Renal cortical epithelial cell (primary cell): ENCODE measurements around the gene PSMC3IP. TPM values are rescaled to one million over a fixed set of nuclear protein-coding genes. Genes with fewer than 3 reads are reported as not detected.
"Not testable (repeated sequence)": the region's sequence is repeated elsewhere in the genome, so short reads cannot be mapped to it uniquely, and the experiment has no call there.

Source experiments
- DNase-seq: peaks from one replicate; pipeline ENCODE4 v3.0.0-alpha.2; 2011; ENCODE audit warnings: low read depth
- total RNA-seq: library from RNA; depleted of rRNA; stranded (reverse); fragments of >200 nt; gene quantifications from 2 replicates; pipeline ENCODE4 v1.2.3, GENCODE V29; 2014

PSMC3IP gene
- total RNA-seq, 1 donor from 2014 or later: 2.9 TPM

DNA sequence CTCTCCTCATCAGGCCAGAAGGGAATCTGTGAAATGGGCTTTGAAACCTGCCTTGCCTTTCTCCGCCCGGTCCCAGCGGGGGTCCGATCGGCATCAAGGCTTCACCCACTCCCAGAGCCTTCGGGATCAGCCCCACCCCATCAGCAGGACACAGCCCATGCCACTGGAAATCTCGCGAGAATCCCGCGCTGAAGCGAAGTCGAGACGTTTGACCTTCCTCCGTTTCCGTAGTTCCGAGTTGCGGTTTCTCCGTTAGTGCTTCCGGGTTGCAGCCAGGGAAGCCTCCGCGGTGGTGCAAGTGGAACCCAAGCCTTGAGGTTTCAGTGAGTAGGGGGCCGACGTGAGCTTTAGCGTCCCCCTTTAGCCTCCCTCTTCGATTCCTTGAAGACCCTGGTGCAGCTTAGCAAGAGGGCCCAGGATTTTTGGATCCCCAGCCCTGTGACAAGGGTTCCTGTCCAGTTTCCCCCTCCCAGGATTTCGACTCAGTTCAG, 15.6 kb downstream of the PSMC3IP start, which contains the start of gene COASY:
Gene COASY (plus strand): TSS at position 252 of the 491 bp plus-strand sequence. CDS start 475 bp downstream, outside the sequence.
- peak; percentile 95 for DNase-seq

DNA sequence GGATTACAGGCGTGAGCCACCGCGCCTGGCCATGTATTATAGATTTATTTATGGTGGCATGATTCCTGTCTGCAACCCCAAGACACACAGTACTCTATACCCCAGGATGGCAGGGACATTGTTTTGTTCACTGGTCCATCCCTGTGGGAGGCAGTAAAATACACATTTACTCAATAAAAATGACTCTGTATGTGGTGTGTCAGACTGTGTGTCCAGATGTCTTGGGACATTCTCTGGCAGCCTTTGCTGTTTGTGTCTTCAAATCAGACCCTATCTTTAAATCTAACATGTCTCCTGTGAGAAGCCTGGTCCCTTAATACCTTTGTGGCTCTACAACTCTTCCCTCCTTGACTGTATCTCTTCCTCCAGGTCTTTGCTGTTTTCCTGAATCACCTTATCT, 17.3 kb downstream of the PSMC3IP start:
- DNase-seq: no peak

DNA sequence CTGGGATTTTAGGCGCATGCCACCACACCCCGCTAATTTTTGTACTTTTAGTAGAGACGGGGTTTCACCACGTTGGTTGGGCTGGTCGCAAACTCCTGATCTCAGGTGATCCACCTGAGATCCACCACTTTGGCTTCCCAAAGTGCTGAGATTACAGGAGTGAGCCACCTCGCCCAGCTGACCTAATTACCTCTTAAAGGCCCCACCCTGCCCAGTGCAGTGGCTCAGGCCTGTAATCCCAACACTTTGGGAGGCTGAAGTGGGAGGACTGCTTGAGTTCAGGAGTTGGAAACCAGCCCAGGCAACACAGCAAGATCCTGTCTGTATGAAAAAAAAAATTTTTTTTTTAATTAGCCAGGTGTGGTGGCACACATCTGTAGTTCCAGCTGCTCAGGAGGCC, 18.5 kb downstream of the PSMC3IP start:
- DNase-seq: no peak

DNA sequence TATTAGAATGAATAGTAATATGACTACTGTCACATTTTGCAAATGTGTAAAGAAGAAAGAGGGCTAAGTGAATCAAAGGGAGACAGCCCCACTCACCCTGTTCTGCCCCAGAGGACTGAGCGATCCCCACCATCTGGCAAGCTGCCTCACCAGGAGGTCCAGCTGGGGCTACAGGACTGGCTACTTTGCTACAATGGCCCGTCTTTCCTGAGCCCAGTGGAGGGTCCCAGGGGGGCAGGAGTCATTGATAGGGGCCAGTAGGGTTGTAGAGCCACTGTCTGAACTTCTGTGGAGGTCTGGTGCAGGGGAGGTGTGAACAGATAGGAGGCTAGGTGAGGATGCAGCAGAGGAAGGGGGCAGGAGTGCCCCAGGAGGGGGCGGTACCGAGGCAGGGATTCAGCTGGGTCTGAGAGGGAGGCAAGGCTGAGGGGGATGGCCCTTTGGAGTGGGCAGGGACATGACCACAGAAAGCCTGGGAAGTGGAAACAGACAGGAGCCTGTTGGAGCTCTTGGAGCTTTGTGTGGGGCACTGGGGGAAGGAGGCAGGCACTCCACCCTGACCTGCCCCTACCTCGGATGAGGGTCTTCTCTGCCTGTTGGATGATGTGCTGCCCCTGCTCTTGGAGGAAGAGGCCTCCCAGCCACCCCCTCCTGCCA, 21.4 kb downstream of the PSMC3IP start:
- DNase-seq: not testable (repeated sequence)

DNA sequence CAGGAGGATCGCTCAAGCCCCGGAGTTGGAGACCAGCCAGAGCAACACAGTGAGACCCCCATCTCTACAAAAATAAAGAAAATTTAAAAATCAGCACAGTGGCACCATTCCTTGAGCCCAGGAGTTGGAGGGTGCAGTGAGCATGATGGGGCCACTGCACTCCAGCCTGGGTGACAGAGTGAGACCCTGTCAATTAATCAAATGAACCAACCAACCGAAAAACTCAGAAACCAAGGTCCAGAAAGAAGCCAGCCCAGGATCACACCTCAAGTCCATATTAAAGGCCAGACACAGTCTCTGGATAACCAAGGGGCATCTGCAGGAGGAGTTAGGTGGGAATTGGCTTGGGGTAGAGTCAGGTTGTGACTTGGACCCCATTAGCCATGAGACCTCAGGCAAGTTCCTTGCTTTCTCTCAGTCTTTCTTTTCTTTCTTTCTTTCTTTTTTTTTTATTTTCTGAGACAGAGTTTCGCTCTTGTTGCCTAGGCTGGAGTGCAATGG, 22.4 kb downstream of the PSMC3IP start:
- DNase-seq: no peak

DNA sequence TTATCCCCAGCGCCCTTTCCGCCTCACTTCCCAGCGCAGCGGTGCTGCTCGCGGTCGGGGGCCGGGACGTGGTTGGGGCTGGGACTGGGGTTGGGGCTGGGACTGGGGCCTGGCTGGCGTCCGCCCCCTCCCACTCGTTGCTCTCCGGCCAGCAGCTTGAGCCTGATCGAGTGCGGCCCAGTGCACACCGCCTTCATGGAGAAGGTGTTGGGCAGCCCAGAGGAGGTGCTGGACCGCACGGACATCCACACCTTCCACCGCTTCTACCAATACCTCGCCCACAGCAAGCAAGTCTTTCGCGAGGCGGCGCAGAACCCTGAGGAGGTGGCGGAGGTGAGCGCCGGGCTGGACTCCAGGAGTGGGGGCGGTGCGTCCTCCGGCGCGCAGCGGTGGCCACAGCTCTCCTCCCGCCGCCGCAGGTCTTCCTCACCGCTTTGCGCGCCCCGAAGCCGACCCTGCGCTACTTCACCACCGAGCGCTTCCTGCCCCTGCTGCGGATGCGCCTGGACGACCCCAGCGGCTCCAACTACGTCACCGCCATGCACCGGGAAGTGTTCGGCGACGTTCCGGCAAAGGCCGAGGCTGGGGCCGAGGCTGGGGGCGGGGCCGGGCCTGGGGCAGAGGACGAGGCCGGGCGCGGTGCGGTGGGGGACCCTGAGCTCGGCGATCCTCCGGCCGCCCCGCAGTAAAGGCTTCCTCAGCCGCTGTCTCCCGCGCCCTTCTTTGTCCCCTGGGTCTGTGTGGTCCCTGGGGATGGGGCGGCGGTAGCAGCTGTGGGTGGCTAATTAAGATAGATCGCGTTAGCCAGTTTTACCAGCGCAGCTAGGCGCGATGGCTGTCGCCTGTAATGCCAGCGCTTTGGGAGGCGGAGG, 23.0 kb downstream of the PSMC3IP start:
- peak; percentile 49 for DNase-seq

DNA sequence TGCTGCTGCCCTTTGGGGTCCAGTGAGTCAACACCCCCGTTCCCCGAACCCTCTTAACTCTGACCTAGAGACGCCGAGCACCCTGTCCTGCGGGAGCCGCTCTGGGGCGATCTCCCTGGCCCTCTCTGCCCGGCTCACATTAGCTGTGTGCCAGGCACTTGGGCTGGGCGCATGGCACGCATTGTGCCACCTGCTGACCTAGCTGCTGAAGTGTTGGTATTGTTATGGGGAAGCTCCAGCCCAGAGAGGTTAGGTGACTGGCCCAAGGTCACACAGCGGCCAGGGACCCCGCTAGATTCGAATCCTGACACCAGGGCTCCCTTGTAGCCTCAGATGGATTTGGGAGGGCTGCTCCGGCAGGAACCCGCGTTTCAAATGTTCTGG, 23.7 kb downstream of the PSMC3IP start:
- no peak for DNase-seq

DNA sequence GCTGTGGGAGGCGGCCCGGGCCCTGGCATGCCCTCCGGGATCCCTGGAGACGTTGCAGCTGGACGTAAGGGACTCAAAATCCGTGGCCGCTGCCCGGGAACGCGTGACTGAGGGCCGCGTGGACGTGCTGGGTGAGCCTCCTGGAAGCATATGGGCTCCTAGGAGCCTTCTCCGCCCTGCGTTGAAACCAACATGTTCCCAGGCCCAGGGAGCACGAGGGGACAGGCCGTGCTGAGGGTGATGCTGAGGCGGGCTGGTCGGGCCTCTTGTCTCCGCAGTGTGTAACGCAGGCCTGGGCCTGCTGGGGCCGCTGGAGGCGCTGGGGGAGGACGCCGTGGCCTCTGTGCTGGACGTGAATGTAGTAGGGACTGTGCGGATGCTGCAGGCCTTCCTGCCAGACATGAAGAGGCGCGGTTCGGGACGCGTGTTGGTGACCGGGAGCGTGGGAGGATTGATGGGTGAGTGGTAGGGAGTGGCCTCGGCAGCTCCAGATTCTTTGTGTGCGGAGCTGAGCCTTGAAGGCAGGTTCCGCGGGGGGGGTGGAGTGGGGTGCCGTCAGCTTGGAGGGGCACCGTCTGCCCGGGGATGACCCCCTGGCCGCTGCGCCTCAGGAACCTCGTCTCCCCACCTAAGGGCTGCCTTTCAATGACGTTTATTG, 24.2 kb downstream of the PSMC3IP start:
- DNase-seq: no peak

DNA sequence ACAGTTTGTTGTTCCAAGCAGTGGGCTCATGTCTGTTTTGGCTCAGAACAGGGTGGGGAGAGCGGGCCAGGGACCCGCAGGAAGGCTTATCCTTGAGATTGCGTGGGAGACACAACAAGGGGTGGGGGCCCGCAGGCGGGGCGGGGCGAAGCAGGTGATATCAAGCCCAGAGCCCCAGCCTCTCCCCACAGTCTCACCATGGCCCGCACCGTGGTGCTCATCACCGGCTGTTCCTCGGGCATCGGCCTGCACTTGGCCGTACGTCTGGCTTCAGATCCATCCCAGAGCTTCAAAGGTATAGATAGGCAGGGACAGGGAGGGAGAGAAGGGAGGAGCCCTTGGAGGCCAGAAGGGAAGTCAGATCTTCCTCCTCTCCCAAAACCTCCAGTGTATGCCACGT, 24.8 kb downstream of the PSMC3IP start, which contains the start of gene HSD17B1:
Gene HSD17B1 (plus strand): TSS at position 188 of the 400 bp plus-strand sequence. CDS start 11 bp downstream, at position 199.
- DNase-seq: not testable (repeated sequence)

DNA sequence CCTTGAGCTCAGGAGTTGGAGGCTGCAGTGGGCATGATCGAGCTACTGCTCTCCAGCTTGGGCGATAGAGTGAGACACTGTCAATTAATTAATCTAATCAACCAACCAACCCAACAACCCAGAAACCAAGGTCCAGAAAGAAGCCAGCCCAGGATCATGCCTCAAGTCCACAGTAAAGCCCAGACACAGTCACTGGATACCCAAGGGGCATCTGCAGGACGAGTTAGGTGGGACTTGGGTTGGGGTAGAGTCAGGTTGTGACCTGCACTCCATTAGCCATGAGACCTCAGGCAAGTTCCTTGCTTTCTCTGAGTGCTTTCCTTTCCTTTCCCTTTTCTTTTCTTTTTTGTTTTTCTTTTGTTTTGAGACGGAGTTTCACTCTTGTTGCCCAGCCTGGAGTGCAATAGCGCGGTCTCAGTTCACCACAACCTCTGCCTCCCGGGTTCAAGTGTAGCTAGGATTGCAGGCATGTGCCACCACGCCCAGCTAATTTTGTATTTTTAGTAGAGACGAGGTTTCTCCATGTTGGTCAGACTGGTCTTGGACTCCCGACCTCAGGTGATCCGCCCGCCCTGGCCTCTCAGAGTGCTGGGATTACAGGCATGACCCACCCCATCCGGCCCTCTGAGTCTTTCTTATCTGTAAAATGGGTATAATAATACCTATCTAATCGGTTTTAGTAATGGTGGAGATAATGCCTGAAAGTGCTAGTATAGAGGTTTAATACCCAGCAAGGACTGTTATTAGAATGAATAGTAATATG, 28.4 kb downstream of the PSMC3IP start:
- DNase-seq: no peak

DNA sequence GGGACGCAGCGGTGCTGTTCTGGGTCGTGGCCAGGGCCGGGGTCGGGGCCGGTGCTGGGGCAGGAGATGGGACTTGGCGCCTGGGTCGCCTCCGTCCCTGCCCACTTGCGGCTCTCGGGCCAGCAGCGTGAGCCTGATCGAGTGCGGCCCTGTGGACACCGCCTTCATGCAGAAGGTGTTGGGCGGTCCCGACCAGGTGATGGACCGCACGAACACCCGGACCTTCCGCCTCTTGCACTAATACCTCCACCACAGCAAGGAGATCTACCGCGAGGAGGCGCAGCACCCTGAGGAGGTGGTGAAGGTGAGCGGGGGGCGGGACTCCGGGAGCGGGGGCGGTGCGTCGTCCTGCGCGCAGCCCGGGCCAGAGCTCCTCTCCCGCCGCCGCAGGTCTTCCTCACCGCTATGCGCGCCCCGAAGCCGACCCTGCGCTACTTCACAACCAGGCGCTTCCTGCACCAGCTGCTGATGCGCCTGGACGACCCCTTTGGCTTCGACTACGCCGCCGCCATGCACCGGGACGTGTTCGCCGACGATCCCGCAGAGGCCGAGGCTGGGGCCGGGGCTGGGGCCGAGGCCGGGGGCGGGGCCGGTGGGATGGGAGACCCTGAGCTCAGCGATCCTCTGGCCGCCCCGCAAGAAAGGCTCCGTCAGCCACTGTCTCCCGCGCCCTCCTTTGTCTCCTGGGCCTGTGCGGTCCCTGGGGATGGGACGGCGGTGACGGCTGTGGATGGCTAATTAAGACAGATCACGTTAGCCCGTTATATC, 29.3 kb downstream of the PSMC3IP start:
- peak; percentile 56 for DNase-seq

DNA sequence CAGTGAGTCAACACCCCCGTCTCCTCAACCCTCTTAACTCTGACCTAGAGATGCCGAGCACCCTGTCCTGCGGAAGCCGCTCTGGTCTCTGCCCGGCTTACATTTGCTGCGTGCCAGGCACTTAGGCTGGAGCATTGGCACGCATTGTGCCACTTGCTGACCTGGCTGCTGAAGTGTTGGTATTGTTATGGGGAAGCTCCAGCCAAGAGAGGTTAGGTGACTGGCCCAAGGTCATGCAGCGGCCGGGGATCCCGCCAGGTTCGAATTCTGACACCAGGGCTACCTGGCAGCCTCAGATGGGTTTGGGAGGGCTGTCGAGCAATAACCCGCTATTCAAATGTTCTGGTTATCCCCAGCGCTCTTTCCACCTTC, 29.8 kb downstream of the PSMC3IP start:
- DNase-seq: no peak

DNA sequence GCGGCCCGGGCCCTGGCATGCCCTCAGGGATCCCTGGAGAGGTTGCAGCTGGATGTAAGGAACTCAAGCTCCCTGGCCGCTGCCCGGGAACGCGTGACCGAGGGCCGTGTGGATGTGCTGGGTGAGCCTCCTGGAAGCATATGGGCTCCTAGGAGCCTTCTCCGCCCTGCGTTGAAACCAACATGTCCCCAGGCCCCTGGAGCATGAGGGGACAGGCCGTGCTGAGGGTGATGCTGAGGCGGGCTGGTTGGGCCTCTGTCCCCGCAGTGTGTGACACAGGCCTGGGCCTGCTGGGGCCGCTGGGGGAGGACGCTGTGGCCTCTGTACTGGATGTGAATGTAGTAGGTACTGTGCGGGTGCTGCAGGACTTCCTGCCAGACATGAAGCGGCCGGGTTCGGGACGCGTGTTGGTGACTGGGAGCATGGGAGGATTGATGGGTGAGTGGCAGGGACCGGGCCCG, 30.5 kb downstream of the PSMC3IP start:
- DNase-seq: no peak

DNA sequence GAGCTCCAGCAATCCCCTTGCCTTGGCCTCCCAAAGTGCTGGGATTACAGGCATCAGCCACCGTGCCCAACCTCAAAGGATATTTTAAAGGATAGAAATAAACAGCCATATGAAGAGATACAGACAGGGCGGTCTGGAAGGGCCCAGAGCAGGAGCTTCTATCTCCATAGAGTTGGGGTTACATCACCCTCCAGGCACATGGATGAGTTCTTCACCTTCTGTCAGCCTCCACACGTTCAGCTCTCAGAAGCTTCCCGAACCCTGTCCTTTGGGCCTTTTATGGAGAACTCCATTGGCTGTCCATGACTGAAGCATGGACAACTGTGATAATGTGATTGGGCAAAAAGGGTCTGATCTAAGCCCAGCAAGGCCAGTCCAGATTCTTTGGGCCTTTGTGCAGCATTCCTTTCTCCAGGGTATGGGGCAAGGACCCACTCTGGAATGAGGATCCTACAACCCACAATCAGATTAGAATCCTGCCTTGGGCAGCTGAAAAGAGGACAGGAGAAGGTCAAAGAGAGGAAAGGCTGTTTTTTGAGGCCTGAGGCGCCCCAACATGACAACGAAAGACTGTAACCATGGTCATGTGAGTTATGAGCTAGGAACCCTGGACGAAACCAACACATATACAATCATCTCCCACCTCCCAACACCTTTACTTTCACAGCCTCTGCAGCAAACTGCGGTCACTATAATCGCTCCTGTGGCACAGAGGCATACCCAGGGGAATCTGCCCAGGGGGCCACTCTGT, 31.6 kb downstream of the PSMC3IP start:
- not testable (repeated sequence) for DNase-seq

DNA sequence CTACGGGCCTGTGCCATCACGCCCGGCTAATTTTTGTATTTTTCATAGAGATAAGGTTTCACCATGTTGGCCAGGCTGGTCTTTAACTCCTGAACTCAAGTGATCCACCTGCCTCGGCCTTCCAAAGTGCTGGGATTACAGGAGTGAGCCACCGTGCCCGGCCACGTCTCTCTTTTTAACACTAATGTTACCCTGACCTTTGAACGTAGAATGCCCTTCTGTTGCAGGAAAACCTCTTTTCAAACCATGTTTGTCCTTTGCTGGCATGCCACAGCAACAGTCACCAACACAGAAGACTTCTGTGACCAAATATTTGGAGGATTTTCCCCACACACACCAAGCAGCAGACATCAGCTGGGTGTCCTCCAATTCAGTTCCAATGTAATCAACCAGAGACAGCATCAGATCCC, 32.6 kb downstream of the PSMC3IP start:
- no peak for DNase-seq

DNA sequence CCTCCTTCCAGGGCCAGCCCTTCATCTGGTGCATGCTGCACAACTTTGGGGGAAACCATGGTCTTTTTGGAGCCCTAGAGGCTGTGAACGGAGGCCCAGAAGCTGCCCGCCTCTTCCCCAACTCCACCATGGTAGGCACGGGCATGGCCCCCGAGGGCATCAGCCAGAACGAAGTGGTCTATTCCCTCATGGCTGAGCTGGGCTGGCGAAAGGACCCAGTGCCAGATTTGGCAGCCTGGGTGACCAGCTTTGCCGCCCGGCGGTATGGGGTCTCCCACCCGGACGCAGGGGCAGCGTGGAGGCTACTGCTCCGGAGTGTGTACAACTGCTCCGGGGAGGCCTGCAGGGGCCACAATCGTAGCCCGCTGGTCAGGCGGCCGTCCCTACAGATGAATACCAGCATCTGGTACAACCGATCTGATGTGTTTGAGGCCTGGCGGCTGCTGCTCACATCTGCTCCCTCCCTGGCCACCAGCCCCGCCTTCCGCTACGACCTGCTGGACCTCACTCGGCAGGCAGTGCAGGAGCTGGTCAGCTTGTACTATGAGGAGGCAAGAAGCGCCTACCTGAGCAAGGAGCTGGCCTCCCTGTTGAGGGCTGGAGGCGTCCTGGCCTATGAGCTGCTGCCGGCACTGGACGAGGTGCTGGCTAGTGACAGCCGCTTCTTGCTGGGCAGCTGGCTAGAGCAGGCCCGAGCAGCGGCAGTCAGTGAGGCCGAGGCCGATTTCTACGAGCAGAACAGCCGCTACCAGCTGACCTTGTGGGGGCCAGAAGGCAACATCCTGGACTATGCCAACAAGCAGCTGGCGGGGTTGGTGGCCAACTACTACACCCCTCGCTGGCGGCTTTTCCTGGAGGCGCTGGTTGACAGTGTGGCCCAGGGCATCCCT, 34.1 kb downstream of the PSMC3IP start:
- DNase-seq: no peak

DNA sequence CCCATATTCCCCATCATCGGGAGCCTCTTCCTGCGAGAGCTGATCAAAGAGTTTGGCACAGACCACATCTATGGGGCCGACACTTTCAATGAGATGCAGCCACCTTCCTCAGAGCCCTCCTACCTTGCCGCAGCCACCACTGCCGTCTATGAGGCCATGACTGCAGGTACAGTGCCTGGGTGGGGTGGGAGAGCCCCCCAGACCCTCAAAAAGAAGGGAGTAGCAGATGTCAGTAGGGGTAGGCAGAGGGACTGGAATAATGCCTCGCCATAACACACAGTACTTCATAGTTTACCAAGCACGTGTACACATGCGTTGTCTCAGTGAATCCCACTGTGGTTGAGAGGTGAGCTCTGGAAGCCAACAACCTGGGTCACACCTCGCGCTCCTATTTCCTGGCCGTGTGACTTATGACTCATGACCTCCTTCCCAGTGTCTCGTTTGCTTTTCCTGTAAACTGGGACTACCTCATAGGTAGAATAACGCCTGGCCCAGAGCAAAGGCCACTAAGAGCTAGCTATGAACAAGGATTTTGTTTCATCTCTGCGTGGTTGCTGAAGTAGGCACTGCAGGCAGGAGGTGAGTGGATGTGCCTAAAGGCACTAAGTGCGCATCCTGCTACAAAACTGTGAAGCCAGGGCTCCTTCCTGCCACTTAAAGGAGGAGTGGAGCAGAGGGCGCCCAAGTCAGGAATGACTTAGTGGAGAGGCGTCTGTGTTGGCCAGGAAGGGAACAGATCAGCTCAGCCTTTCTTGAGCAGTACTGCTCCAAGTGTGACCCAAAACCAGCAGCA, 36.3 kb downstream of the PSMC3IP start:
- DNase-seq: peak; percentile 55

DNA sequence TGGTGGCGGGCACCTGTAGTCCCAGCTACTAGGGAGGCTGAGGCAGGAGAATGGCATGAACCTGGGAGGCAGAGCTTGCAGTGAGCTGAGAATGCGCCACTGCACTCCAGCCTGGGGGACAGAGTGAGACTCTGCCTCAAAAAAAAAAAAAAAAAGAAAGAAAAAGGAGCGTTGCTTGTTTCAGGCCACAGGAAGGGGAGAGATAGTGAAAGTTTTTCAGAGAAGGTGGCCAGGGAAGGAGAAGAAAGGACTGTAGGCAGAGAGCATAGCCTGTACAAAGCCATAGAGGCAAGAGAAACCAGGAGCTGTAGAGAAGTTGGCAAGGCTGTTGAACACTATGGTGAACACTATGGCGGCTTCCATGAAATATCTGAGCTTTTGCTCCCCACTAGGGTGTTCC, 37.0 kb downstream of the PSMC3IP start:
- not testable (repeated sequence) for DNase-seq
